ENCODE data around the gene IQGAP2.
"Not testable (repeated sequence)": the region's sequence is repeated elsewhere in the genome, so short reads cannot be mapped to it uniquely, and the experiment has no call there.

IQGAP2 gene, protein sequence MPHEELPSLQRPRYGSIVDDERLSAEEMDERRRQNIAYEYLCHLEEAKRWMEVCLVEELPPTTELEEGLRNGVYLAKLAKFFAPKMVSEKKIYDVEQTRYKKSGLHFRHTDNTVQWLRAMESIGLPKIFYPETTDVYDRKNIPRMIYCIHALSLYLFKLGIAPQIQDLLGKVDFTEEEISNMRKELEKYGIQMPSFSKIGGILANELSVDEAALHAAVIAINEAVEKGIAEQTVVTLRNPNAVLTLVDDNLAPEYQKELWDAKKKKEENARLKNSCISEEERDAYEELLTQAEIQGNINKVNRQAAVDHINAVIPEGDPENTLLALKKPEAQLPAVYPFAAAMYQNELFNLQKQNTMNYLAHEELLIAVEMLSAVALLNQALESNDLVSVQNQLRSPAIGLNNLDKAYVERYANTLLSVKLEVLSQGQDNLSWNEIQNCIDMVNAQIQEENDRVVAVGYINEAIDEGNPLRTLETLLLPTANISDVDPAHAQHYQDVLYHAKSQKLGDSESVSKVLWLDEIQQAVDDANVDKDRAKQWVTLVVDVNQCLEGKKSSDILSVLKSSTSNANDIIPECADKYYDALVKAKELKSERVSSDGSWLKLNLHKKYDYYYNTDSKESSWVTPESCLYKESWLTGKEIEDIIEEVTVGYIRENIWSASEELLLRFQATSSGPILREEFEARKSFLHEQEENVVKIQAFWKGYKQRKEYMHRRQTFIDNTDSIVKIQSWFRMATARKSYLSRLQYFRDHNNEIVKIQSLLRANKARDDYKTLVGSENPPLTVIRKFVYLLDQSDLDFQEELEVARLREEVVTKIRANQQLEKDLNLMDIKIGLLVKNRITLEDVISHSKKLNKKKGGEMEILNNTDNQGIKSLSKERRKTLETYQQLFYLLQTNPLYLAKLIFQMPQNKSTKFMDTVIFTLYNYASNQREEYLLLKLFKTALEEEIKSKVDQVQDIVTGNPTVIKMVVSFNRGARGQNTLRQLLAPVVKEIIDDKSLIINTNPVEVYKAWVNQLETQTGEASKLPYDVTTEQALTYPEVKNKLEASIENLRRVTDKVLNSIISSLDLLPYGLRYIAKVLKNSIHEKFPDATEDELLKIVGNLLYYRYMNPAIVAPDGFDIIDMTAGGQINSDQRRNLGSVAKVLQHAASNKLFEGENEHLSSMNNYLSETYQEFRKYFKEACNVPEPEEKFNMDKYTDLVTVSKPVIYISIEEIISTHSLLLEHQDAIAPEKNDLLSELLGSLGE (N-terminal part only)

DNA sequence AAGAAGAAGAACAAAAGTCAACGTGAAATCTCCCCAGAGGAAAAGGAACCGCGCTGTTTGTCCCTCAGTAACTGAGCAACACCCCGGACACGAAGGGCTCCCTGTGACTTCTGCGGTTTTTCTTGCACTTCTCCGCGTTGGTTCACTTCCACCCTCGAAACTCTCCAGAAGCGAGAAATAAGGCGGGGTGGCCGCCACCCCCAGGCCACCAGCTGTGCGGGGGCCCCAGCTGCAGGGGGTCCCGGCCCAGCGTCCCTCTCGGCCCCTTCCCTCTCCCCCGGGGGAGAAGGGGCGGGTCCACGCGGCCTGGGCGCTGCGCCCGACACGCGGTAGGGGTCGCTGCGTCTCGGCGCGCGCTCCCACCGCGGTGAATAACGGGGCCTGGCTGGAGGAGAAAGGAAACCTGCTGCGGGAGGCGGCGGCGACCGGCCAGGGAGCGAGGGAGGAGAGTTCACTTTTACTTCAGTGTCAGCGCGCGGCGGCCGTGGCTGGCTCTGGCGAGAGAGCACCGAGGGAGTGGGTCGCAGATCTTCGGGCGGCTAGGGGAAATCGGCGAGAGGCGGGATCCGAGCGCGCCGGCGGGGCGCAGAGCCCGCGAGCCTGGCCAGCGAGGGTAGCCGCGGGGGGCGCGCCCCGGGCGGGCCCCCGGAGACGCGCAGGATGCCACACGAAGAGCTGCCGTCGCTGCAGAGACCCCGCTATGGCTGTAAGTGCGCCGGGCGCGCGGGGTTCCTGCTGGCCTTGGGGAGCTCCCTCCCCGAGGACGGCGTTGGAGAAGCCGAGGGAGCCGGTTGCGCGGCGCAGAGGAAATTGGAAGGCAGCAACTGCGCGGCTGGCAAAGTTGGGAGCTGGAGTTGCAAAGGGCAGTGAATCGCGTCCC, at the start of gene IQGAP2:
IQGAP2 (plus strand) TSS at position 400 of the 880 bp plus-strand sequence; CDS start at position 661, 261 bp downstream.
- peak; percentile 92 to 94 for DNase-seq

DNA sequence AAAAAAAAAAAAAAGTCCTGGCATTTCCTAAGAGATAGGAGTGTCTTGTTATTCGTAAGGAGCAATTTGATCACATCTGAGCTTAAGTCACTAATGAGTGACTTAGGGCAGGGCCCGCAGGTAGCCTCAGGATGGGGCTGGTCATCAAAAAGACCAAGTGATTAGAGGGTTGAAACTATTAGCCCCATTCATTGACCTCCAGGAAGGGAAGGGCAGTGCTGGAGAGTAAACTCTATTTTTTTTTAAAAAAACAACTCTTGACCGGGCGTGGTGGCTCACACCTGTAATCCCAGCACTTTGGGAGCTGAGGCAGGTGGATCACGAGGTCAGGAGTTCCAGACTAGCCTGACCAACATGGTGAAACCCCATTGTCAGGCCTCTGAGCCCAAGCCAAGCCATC, 46.2 kb upstream of the IQGAP2 start:
- DNase-seq: no peak

DNA sequence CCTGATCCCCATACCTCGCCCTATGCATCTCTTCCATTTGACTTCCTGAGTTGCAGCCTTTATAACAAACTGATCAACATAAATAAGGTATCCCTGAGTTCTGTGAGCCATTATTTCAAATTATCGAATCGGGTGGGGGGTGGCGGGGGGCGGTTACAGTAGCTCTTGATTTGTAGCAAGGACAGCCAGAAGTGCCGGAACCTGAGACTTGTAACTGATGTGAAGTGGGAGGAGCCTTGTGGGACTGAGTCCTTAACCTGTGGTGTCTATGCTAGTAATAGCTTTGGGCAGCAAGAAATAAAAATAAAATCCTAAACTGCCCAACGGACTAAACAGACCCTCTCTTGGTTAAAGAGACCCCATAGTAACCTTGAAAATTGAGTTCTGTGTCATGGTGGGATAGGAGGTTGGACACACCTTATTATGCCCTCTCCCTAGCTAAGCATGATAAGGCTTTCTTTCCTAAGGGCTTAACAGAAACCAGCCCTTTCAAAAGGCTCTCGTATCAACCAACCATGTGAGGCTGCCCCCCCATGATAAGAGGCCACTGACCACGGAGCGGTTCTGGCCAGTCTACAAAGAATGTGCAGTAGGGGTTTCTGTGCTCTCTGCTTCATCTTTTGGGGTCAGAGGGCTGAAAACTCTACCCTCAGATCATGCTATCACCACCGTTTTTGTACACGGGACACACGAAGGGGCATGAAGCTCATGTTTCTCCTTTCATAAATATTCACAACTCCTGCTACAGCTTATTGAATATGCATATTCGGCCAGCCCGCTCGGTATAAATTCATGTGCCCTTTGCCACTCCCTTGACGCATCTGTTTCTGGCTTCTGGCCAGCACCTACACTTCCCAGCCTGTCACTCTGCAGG, 39.5 kb upstream of the IQGAP2 start:
- no peak for DNase-seq

DNA sequence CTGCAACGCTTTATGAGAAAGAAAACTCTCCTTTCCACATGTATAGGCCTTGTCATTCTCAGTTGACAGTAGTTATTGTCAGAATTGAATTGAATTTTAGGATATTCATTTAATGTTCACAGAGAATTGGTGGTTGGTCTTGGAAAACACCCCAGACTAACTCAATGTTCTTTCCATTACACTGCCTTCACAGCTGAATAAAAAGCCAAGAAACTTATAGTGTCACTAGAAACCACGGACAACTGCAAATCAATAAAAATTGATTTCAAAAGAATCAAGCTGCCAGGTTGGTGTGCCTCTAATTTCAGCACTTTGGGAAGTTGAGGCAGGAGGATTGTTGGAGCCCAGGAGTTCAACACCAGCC, 38.9 kb upstream of the IQGAP2 start:
- no peak for DNase-seq

DNA sequence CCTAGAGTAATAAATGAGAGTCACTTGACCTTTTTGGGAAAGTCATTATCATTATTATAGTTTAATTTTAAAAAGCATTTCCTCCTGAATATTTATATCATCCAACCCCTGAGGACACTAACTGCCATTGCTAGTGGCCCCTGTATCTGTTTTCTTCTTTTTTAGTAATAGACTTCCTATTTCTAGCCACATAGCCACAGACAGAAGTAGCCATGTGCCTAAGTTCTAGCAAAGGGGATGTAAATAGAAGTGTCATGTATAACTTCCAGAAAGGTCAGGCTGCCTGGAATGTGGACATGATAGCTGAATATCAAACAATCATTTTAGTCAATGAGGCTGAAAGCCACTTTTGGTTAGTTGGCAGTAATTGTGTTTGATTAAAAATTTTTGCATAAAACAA, 37.5 kb upstream of the IQGAP2 start:
- peak; percentile 34 to 43 for DNase-seq

DNA sequence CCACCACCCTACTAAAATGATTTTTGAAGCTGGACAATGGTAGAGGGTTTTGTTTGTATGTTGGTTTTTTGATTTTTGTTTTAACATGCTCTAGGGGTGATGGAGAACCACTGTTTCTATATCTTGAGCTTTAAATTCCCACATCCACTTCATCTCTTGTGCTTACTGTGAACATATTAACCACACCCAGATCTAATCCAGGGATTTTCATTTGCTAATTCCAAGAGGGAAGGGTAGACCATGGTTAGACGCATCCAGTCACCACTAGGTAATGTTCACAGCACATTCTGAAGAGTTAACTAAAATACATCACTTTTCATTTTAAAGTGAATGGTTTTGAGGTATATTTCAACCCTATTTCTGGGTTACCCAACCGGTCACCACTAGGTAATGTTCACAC, 36.5 kb upstream of the IQGAP2 start:
- DNase-seq: no peak

DNA sequence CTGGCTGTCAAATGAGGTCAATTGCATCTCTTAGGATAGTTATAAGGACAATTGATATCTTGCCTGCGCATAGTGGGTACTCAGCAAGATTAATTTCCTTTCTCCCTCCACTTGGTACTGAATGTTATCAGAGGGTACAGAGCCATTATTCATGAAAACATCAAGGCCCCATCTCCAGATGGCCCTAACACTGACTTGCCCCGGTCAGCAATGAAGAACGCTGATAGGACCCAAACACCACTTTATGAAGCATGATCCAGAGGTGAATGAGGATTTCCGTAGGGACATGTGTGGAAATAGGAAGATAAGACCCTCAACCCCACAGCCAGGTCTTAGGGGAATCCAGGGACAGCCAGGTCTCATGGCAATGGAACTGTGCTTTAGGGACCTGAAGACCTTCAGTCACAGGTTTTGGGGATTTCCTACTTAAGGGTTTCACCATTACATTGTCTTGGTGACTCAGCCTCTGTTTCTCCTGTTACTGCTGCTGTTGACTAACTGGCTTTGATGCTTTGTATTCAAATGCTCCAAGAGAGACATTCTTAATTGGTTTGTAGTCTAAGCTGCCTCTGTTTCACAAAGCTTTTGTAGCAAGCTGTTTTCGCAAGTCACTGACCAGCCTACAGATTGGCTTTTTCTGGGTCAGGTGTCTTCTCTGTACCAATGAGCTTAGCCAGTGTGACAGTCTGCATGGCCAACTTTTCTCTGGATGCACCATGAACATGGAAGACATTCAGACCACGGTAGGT, 35.3 kb upstream of the IQGAP2 start:
- no peak for DNase-seq

DNA sequence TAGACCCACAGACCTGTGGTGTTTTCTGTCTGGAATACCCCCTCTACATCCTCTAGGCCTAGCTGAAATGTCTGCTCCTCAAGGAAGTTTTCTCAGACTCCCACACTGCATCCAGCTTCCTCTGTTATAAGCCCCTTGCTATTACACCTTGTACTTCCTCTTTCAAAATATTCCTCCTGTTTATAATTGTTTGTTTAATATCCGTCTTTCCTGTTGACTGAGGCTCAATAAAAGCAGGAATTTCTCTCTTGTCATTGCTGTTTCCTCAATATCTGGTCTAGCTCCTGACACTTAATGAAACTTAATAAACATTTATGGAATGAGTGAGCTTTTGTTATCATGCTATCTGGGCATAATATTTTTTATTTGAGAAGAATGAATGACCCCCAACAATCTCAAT, 34.1 kb upstream of the IQGAP2 start:
- no peak for DNase-seq

DNA sequence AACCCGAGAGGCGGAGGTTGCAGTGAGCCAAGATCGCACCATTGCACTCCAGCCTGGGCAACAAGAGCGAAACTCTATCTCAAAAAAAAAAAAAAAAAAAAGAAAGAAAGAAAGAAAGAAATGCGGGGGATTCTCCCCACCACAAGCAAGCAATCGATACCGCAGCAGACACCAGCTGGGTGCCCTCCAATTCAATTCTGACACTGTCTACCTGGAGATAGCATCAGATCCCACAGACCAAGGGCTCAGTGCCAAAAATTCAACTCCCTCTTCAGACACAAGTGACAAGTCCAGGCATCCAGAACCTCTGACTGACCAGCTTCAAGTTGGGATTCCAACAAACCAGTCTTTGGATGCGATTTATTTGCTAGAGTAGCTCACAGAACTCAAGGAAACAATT, 33.4 kb upstream of the IQGAP2 start:
- DNase-seq: not testable (repeated sequence)

DNA sequence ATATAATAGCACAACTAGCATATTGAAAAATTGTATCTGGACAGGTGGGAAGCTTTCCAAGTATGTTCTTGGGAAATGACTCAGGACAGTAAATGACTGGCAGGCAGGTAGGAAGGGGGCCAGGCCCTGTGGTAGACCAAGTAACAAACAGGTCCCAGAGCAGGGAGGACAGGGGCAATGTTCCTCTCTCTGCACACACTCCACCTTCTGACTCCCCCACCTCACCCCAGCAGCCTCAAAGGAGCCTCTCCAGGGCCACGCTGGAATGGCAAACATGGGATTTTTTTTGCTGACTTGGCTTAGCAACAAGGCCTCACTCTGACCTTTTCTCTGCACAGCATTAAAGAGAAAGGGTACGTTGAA, 31.1 kb upstream of the IQGAP2 start:
- no peak for DNase-seq

DNA sequence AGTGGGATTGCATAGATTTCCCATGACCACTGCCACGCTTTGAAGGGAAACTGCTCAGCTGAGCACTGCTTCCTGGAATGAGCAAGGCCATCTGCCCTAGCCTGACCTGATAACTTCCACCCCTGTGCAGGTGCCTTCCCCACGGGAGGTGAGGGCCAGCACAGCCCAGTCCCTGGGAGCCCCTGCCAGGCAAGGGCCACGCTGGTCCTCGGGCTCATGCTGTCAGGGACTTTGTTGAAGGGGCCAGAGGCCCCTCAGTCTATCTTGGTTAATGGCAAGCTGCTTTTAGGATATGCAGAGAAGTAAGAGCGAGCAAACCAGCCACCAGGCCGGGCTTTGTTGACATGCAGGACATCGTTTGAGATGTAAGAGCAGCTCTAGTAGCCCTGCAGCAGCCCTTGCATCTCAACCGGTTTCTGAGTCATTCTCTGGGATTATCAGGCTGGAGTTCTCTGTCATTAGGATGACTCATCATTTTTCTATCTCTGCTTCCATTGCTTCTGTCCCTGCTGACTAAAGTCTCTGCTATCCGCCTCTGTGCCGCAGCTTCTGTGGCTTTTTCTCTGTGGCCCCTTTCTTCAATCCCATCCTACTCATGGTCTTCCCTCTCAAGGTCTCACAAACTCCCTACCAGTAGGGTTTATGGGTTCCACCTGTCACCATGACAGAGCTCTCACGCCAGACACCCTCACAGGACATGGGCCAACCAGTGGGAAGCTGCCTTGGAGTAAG, 30.6 kb upstream of the IQGAP2 start:
- peak in 1 of 2 experiments; percentile 19 for DNase-seq

DNA sequence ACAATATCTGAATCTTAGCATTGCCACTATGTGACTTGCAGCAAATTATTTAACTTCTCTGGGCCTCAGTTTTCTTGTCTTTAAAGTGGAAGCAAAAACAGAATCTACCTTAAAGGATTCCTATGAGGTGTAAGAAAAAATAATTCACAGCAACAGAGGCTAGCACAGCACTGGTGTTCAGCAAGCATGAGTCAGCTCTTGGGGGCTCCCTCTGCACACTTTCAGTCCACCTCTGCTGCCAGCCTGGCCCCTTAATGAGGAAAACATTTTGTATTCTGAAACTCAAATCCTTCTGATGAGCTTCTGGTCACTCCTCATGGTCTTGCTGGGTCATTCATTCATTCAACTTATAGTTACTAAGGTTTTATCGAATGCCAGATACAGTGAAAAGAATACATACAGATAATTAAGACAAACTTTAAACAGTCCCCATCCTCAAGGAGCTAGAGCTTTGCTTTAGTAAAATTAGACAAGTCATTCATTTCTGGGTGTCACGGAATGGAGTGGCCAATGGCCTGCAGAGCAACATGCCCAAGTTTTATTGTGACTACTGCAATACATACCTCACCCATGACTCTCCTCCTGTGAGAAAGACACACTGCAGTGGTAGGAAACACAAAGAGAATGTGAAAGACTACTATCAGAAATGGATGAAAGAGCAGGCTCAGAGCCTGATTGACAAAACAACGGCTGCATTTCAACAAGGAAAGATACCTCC, 26.8 kb upstream of the IQGAP2 start:
- DNase-seq: no peak

DNA sequence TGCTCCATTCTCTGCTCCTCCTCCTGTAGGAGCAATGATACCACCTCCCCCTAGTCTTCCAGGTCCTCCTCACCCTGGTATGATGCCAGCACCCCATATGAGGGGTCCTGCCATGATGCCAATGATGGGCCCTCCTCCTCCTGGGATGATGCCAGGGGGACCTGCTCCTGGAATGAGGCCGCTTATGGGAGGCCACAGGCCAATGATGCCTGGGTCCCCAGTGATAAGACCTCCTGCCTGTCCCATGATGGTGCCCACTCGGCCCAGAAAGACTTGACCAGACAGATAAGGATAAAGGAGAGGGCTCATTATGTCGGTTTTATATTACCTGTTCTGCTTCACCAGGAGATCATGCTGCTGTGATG, 26.2 kb upstream of the IQGAP2 start:
- no peak for DNase-seq

DNA sequence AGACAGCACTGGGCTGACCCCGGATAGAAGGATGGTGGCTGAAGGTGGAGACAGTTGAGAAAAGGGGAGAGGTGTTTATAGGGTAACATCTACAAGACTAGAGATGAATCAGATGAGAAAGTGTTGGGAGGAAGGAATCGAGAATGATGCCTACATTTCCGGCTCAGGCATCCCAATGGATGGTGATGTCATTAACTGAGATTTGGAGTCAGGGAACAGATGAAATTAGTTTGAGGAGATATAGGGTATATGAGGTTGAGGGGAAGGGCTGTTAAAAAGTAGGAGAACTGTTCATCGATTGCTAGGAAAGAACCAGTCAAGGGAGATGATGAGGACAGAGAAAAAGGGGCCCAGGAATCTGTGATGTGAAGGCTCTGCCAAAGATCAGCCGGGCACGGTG, 24.7 kb upstream of the IQGAP2 start:
- DNase-seq: no peak

DNA sequence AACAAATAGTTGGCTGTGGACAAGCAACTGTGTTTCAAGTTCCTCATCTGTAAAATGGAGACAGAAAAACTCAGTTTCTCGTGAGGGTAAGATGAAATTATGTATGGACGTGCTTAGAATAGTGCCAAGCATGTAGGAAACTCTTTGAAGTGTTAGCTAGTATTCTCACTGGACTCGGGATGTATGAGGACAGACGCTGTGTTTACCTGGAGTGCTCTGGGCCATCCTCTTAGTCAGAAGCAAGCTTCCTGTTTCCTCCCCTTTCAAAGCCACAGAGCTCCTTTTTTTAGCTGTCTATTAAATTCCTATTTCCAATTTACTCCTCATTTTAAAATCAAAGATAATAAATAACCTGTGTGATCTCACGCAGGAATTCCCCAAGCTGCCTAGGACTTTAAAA, 23.8 kb upstream of the IQGAP2 start:
- DNase-seq: peak; percentile 13 to 14

DNA sequence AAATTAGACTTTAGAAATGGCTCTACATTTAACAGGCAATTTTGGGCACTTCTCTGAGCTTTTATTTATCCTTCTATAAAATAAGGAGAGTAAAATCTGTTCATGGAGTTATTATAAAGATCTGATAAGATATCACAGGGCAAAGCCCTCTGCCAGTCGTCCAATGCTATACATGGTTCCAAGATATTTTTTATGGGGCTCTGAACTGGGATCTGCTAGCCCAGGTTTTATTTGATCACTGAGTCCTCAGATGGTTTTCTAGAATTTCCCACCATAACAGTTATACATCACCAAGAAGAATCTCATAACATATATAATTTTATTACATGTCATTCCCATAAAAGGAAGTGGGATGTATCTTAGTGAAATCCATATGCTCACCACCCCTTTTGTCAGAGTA, 23.2 kb upstream of the IQGAP2 start:
- no peak for DNase-seq

DNA sequence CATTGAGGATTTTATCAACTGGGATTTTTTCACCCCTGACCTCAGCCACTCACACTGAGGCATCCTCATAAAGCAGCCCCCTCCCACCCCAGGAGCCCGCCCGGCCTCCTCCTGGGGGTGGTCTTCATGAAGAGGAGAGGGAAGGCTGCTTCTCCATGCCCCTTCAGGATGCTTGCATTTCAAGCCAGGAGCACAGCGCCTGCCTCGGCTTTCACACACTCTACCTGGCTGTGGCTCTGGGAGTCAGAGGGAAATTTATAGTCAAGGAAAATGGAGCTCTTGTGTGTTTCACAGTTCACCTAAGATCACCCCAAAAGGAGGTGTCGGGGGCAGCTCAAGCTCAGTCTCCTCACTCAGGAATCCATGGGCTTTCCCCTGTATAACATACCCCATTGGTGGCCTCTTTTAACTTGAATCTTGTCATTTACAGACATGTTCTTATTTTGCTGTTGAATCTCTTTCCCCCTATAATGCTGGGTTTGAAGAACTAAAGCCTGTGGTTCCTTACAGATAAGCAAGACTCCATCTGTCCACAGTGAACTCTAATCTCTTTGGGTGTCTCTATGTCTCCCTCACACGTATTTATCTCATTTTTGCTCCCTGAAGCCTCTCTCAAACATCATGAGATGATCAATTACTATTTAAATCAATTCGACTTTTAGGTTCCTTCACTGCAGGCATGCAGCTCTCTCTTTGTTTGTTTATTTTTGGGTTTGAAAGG, 22.6 kb upstream of the IQGAP2 start:
- DNase-seq: no peak

DNA sequence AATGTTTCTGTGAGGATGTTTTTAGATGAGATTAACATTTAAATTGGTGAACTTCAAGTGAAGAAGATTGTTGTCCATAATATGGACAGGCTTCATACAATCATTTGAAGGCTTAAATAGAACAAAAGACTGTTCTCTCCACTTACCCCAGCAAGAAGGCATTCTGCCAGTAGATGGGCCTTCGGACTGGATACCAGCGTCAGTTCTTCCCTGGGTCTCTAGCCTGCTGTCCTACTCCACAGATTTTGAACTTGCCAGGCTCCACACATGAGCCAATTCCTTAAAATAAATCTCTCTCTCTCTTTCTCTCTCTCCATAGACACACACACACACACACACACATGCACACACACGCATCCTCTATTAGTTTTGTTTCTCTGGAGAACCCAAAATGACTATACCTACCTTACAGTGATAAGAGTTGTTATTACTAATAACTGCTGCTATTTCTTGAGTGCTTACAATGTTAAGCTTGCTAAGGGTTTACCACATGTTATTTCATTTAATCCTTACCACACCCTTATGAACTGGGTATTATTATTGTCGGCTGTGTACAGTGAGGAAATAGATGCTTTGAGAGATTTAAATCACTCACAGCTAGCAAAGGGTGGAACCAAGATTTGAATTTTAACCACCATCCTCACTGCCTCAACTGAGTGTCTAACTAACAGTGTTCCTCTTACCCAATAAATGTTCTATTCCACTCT, 19.8 kb upstream of the IQGAP2 start:
- no peak for DNase-seq
